LNCaP clone FGC (cell line): Measurements from ENCODE around the gene CSF1.

Experiments used
- DNase-seq: peaks from one replicate; pipeline ENCODE4 v3.0.0-alpha.2; 2011; ENCODE audit warnings: low read depth
- H3K4me3 ChIP-seq: 2 replicates; pipeline ENCODE4 v1.5.1; 2011; ENCODE audit warnings: mild to moderate bottlenecking, low read depth, low read length, control low read depth
- CTCF ChIP-seq: IDR thresholded peaks from 2 replicates; pipeline ENCODE4 v1.5.1; 2012; ENCODE audit warnings: mild to moderate bottlenecking; ENCODE audit not compliant: control insufficient read depth, insufficient read depth; ENCODE audit errors: extremely low read depth

The CSF1 gene

GRCh38 chr1:109969907-109970306 is 59.3 kb downstream of the CSF1 start:
- no peak for TF ChIP-seq CTCF
- H3K4me3 ChIP-seq = no peak overlapping the region
- DNase-seq = no peak

GRCh38 chr1:109971559-109971958 is 60.9 kb downstream of the CSF1 start:
- no peak for DNase-seq
- TF ChIP-seq CTCF = no peak
- H3K4me3 ChIP-seq = no peak overlapping the region

GRCh38 chr1:109974191-109974590 is 63.5 kb downstream of the CSF1 start:
- no peak for DNase-seq

GRCh38 chr1:109975718-109976117 is 65.1 kb downstream of the CSF1 start:
- no peak for DNase-seq
- no peak for TF ChIP-seq CTCF
- H3K4me3 ChIP-seq = no peak overlapping the region

More at GRCh38 chr1:109974191-109974590, 63.5 kb downstream of the CSF1 start:
- TF ChIP-seq CTCF = no peak
- no peak overlapping the region for H3K4me3 ChIP-seq

- no peak for DNase-seq
- H3K4me3 ChIP-seq = no peak overlapping the region
- TF ChIP-seq CTCF = no peak
Observed at GRCh38 chr1:109976762-109977161, 66.1 kb downstream of the CSF1 start.

- no peak for DNase-seq
- no peak for TF ChIP-seq CTCF
Observed at GRCh38 chr1:109977225-109977624, 66.6 kb downstream of the CSF1 start.

GRCh38 chr1:109977657-109978378 is 67.2 kb downstream of the CSF1 start:
- TF ChIP-seq CTCF = no peak
- no peak overlapping the region for H3K4me3 ChIP-seq
- DNase-seq = no peak

More at GRCh38 chr1:109977225-109977624, 66.6 kb downstream of the CSF1 start:
- H3K4me3 ChIP-seq = no peak overlapping the region
